ENCODE data around the gene NUAK1. TPM values are rescaled to one million over a fixed set of nuclear protein-coding genes. Genes with fewer than 3 reads are reported as not detected.

NUAK1 gene
- polyA plus RNA-seq, 2 donors, result 0.73 to 0.82 TPM

- H3K36me3 ChIP-seq (ENCODE audit: control insufficient read depth in 2 of 2, insufficient read depth in 2 of 2, low read length in 1 of 2), result no peaks in the 10 kb centered on the region
- no peaks in the 10 kb centered on the region for H3K4me1 ChIP-seq (ENCODE audit: control insufficient read depth in 2 of 2, insufficient read depth in 2 of 2, low read length in 1 of 2)
- no peak overlapping the region for H3K27ac ChIP-seq (ENCODE audit: low read depth in 2 of 2, low read length in 1 of 2)
- no peaks in the 10 kb centered on the region for H3K9me3 ChIP-seq (ENCODE audit: control insufficient read depth in 2 of 2, insufficient read depth in 1 of 2, low read depth in 1 of 2, low read length in 1 of 2)
- no peak overlapping the region for H3K4me3 ChIP-seq (ENCODE audit: low read depth in 1 of 2, low read length in 2 of 2)
- WGBS, 2 donors, result 70 to 79% methylated on average over 4 of the region's 4 CpGs
- no peaks in the 10 kb centered on the region for H3K27me3 ChIP-seq (ENCODE audit: control insufficient read depth in 1 of 2, insufficient read depth in 2 of 2, low read length in 2 of 2)
Observed at GRCh38 chr12:106046301-106046846, 92.4 kb downstream of the NUAK1 start.

- no peaks in the 10 kb centered on the region for H3K9me3 ChIP-seq (ENCODE audit: control insufficient read depth in 2 of 2, insufficient read depth in 1 of 2, low read depth in 1 of 2, low read length in 1 of 2)
- H3K4me3 ChIP-seq (ENCODE audit: low read depth in 1 of 2, low read length in 2 of 2), result no peak overlapping the region
- H3K27me3 ChIP-seq (ENCODE audit: control insufficient read depth in 1 of 2, insufficient read depth in 2 of 2, low read length in 2 of 2), result no peaks in the 10 kb centered on the region
- no peaks in the 10 kb centered on the region for H3K36me3 ChIP-seq (ENCODE audit: control insufficient read depth in 2 of 2, insufficient read depth in 2 of 2, low read length in 1 of 2)
- H3K4me1 ChIP-seq (ENCODE audit: control insufficient read depth in 2 of 2, insufficient read depth in 2 of 2, low read length in 1 of 2), result no peaks in the 10 kb centered on the region
- H3K27ac ChIP-seq (ENCODE audit: low read depth in 2 of 2, low read length in 1 of 2), result no peak overlapping the region
- WGBS, 2 donors, result 90% methylated on average over 4 of the region's 4 CpGs
Observed at GRCh38 chr12:106045251-106045674, 93.5 kb downstream of the NUAK1 start.

- H3K27me3 ChIP-seq (ENCODE audit: control insufficient read depth in 1 of 2, insufficient read depth in 2 of 2, low read length in 2 of 2), result no peaks in the 10 kb centered on the region
- no peaks in the 10 kb centered on the region for H3K4me1 ChIP-seq (ENCODE audit: control insufficient read depth in 2 of 2, insufficient read depth in 2 of 2, low read length in 1 of 2)
- H3K36me3 ChIP-seq (ENCODE audit: control insufficient read depth in 2 of 2, insufficient read depth in 2 of 2, low read length in 1 of 2), result no peaks in the 10 kb centered on the region
- H3K4me3 ChIP-seq (ENCODE audit: low read depth in 1 of 2, low read length in 2 of 2), result no peak overlapping the region
- 70 to 76% methylated on average over 2 of the region's 2 CpGs for WGBS, 2 donors
- no peak overlapping the region for H3K27ac ChIP-seq (ENCODE audit: low read depth in 2 of 2, low read length in 1 of 2)
- H3K9me3 ChIP-seq (ENCODE audit: control insufficient read depth in 2 of 2, insufficient read depth in 1 of 2, low read depth in 1 of 2, low read length in 1 of 2), result no peaks in the 10 kb centered on the region
Observed at GRCh38 chr12:106044773-106045172, 94.0 kb downstream of the NUAK1 start.

GRCh38 chr12:106042037-106042436 lies 96.7 kb downstream of the NUAK1 start:
- Histone ChIP-seq H3K36me3 (ENCODE audit: control insufficient read depth in 2 of 2, insufficient read depth in 2 of 2, low read length in 1 of 2) (no peaks in the 10 kb centered on the region), H3K4me3 (ENCODE audit: low read depth in 1 of 2, low read length in 2 of 2) (no peak overlapping the region), H3K9me3 (ENCODE audit: control insufficient read depth in 2 of 2, insufficient read depth in 1 of 2, low read depth in 1 of 2, low read length in 1 of 2) (no peaks in the 10 kb centered on the region), H3K4me1 (ENCODE audit: control insufficient read depth in 2 of 2, insufficient read depth in 2 of 2, low read length in 1 of 2) (peaks cover 0 to 3% of the 10 kb centered on the region in 2 donors), H3K27ac (ENCODE audit: low read depth in 2 of 2, low read length in 1 of 2) (no peak overlapping the region), H3K27me3 (ENCODE audit: control insufficient read depth in 1 of 2, insufficient read depth in 2 of 2, low read length in 2 of 2) (no peaks in the 10 kb centered on the region)
- WGBS, 2 donors, result 75 to 83% methylated on average over 4 of the region's 4 CpGs

GRCh38 chr12:106040521-106040920 lies 98.2 kb downstream of the NUAK1 start:
- peaks cover 0 to 3% of the 10 kb centered on the region in 2 donors for H3K4me1 ChIP-seq (ENCODE audit: control insufficient read depth in 2 of 2, insufficient read depth in 2 of 2, low read length in 1 of 2)
- WGBS, 2 donors, result 93 to 94% methylated on average over 7 of the region's 7 CpGs
- H3K27ac ChIP-seq (ENCODE audit: low read depth in 2 of 2, low read length in 1 of 2), result no peak overlapping the region
- no peaks in the 10 kb centered on the region for H3K9me3 ChIP-seq (ENCODE audit: control insufficient read depth in 2 of 2, insufficient read depth in 1 of 2, low read depth in 1 of 2, low read length in 1 of 2)
- H3K36me3 ChIP-seq (ENCODE audit: control insufficient read depth in 2 of 2, insufficient read depth in 2 of 2, low read length in 1 of 2), result no peaks in the 10 kb centered on the region
- H3K4me3 ChIP-seq (ENCODE audit: low read depth in 1 of 2, low read length in 2 of 2), result no peak overlapping the region
- H3K27me3 ChIP-seq (ENCODE audit: control insufficient read depth in 1 of 2, insufficient read depth in 2 of 2, low read length in 2 of 2), result no peaks in the 10 kb centered on the region

- WGBS, 2 donors, result 92 to 93% methylated on average over 2 of the region's 2 CpGs
- Histone ChIP-seq H3K9me3 (ENCODE audit: control insufficient read depth in 2 of 2, insufficient read depth in 1 of 2, low read depth in 1 of 2, low read length in 1 of 2) (no peaks in the 10 kb centered on the region), H3K27ac (ENCODE audit: low read depth in 2 of 2, low read length in 1 of 2) (no peak overlapping the region), H3K36me3 (ENCODE audit: control insufficient read depth in 2 of 2, insufficient read depth in 2 of 2, low read length in 1 of 2) (no peaks in the 10 kb centered on the region), H3K27me3 (ENCODE audit: control insufficient read depth in 1 of 2, insufficient read depth in 2 of 2, low read length in 2 of 2) (no peaks in the 10 kb centered on the region), H3K4me1 (ENCODE audit: control insufficient read depth in 2 of 2, insufficient read depth in 2 of 2, low read length in 1 of 2) (peaks cover 0 to 3% of the 10 kb centered on the region in 2 donors), H3K4me3 (ENCODE audit: low read depth in 1 of 2, low read length in 2 of 2) (no peak overlapping the region)
Observed at GRCh38 chr12:106039646-106040404, 98.9 kb downstream of the NUAK1 start.

- Histone ChIP-seq H3K27me3 (ENCODE audit: control insufficient read depth in 1 of 2, insufficient read depth in 2 of 2, low read length in 2 of 2) (no peaks in the 10 kb centered on the region), H3K36me3 (ENCODE audit: control insufficient read depth in 2 of 2, insufficient read depth in 2 of 2, low read length in 1 of 2) (no peaks in the 10 kb centered on the region), H3K9me3 (ENCODE audit: control insufficient read depth in 2 of 2, insufficient read depth in 1 of 2, low read depth in 1 of 2, low read length in 1 of 2) (no peaks in the 10 kb centered on the region), H3K27ac (ENCODE audit: low read depth in 2 of 2, low read length in 1 of 2) (no peak overlapping the region), H3K4me1 (ENCODE audit: control insufficient read depth in 2 of 2, insufficient read depth in 2 of 2, low read length in 1 of 2) (peaks cover 0 to 3% of the 10 kb centered on the region in 2 donors), H3K4me3 (ENCODE audit: low read depth in 1 of 2, low read length in 2 of 2) (no peak overlapping the region)
- 56 to 77% methylated on average over 6 of the region's 6 CpGs for WGBS, 2 donors
Observed at GRCh38 chr12:106039242-106039641, 99.5 kb downstream of the NUAK1 start.

GRCh38 chr12:106037524-106038298 lies 101.0 kb downstream of the NUAK1 start:
- Histone ChIP-seq H3K4me3 (ENCODE audit: low read depth in 1 of 2, low read length in 2 of 2) (no peak overlapping the region), H3K9me3 (ENCODE audit: control insufficient read depth in 2 of 2, insufficient read depth in 1 of 2, low read depth in 1 of 2, low read length in 1 of 2) (no peaks in the 10 kb centered on the region), H3K36me3 (ENCODE audit: control insufficient read depth in 2 of 2, insufficient read depth in 2 of 2, low read length in 1 of 2) (no peaks in the 10 kb centered on the region), H3K4me1 (ENCODE audit: control insufficient read depth in 2 of 2, insufficient read depth in 2 of 2, low read length in 1 of 2) (peaks cover 0 to 3% of the 10 kb centered on the region in 2 donors), H3K27me3 (ENCODE audit: control insufficient read depth in 1 of 2, insufficient read depth in 2 of 2, low read length in 2 of 2) (no peaks in the 10 kb centered on the region), H3K27ac (ENCODE audit: low read depth in 2 of 2, low read length in 1 of 2) (no peak overlapping the region)
- WGBS, 2 donors, result 70% methylated on average over 4 of the region's 4 CpGs

- Histone ChIP-seq H3K9me3 (ENCODE audit: control insufficient read depth in 2 of 2, insufficient read depth in 1 of 2, low read depth in 1 of 2, low read length in 1 of 2) (no peaks in the 10 kb centered on the region), H3K27me3 (ENCODE audit: control insufficient read depth in 1 of 2, insufficient read depth in 2 of 2, low read length in 2 of 2) (no peaks in the 10 kb centered on the region), H3K4me3 (ENCODE audit: low read depth in 1 of 2, low read length in 2 of 2) (no peak overlapping the region), H3K4me1 (ENCODE audit: control insufficient read depth in 2 of 2, insufficient read depth in 2 of 2, low read length in 1 of 2) (peaks cover 0 to 3% of the 10 kb centered on the region in 2 donors), H3K27ac (ENCODE audit: low read depth in 2 of 2, low read length in 1 of 2) (no peak overlapping the region), H3K36me3 (ENCODE audit: control insufficient read depth in 2 of 2, insufficient read depth in 2 of 2, low read length in 1 of 2) (no peaks in the 10 kb centered on the region)
- WGBS, 2 donors, result 69 to 82% methylated on average over 5 of the region's 5 CpGs
Observed at GRCh38 chr12:106035421-106035820, 103.3 kb downstream of the NUAK1 start.
